Measurements from ENCODE around the gene METRNL. TPM values are rescaled to one million over a fixed set of nuclear protein-coding genes. Genes with fewer than 3 reads are reported as not detected.

The METRNL gene
- total RNA-seq, 1 donor from 2014 or later = 63.8 TPM

GRCh38 chr17:83056583-83057396 lies 22.6 kb upstream of the METRNL start:
- Mint-ChIP-seq H3K27ac (ENCODE audit: unreplicated experiment) (no peak overlapping the region), H3K36me3 (ENCODE audit: low read depth) (no peaks in the 10 kb centered on the region), H3K9me3 (ENCODE audit: low read depth) (no peaks in the 10 kb centered on the region), H3K27me3 (ENCODE audit: low read depth) (no peaks in the 10 kb centered on the region), H3K4me3 (ENCODE audit: unreplicated experiment) (no peak overlapping the region), H3K4me1 (ENCODE audit: low read depth) (peaks cover 9% of the 10 kb centered on the region)
- no peak for TF ChIP-seq CTCF (IDR thresholded peaks at IDR 0.05)
- DNase-seq (ENCODE audit: low spot score) = no peak

GRCh38 chr17:83057397-83057761 lies 22.0 kb upstream of the METRNL start:
- no peak for TF ChIP-seq CTCF (IDR thresholded peaks at IDR 0.05)
- Mint-ChIP-seq H3K4me3 (ENCODE audit: unreplicated experiment) (no peak overlapping the region), H3K9me3 (ENCODE audit: low read depth) (no peaks in the 10 kb centered on the region), H3K4me1 (ENCODE audit: low read depth) (peaks cover 9% of the 10 kb centered on the region), H3K36me3 (ENCODE audit: low read depth) (no peaks in the 10 kb centered on the region), H3K27ac (ENCODE audit: unreplicated experiment) (no peak overlapping the region), H3K27me3 (ENCODE audit: low read depth) (no peaks in the 10 kb centered on the region)
- no peak for DNase-seq (ENCODE audit: low spot score)

- Mint-ChIP-seq H3K27me3 (ENCODE audit: low read depth) (no peaks in the 10 kb centered on the region), H3K27ac (ENCODE audit: unreplicated experiment) (no peak overlapping the region), H3K4me3 (ENCODE audit: unreplicated experiment) (no peak overlapping the region), H3K4me1 (ENCODE audit: low read depth) (peaks cover 9% of the 10 kb centered on the region), H3K36me3 (ENCODE audit: low read depth) (no peaks in the 10 kb centered on the region), H3K9me3 (ENCODE audit: low read depth) (no peaks in the 10 kb centered on the region)
- no peak for TF ChIP-seq CTCF (IDR thresholded peaks at IDR 0.05)
- no peak for DNase-seq (ENCODE audit: low spot score)
These were observed 21.6 kb upstream of the METRNL start for GRCh38 chr17:83057793-83058265.

GRCh38 chr17:83058266-83058798 lies 21.1 kb upstream of the METRNL start:
- Mint-ChIP-seq H3K4me3 (ENCODE audit: unreplicated experiment) (no peak overlapping the region), H3K36me3 (ENCODE audit: low read depth) (no peaks in the 10 kb centered on the region), H3K9me3 (ENCODE audit: low read depth) (no peaks in the 10 kb centered on the region), H3K27me3 (ENCODE audit: low read depth) (no peaks in the 10 kb centered on the region), H3K4me1 (ENCODE audit: low read depth) (peaks cover 9% of the 10 kb centered on the region), H3K27ac (ENCODE audit: unreplicated experiment) (no peak overlapping the region)
- no peak for TF ChIP-seq CTCF (IDR thresholded peaks at IDR 0.05)
- no peak for DNase-seq (ENCODE audit: low spot score)

- no peaks in the 10 kb centered on the region for H3K36me3 Mint-ChIP-seq (ENCODE audit: low read depth)
- H3K27ac Mint-ChIP-seq (ENCODE audit: unreplicated experiment) = no peak overlapping the region
- H3K4me3 Mint-ChIP-seq (ENCODE audit: unreplicated experiment) = no peak overlapping the region
- H3K4me1 Mint-ChIP-seq (ENCODE audit: low read depth) = no peaks in the 10 kb centered on the region
- no peak for TF ChIP-seq CTCF (IDR thresholded peaks at IDR 0.05)
- no peak for DNase-seq (ENCODE audit: low spot score)
- H3K27me3 Mint-ChIP-seq (ENCODE audit: low read depth) = no peaks in the 10 kb centered on the region
- H3K9me3 Mint-ChIP-seq (ENCODE audit: low read depth) = no peaks in the 10 kb centered on the region
These were observed 17.8 kb upstream of the METRNL start for GRCh38 chr17:83061586-83061985.

All from chondrocyte (in vitro differentiated cells).